NCI-H82 (cell line): ENCODE measurements around the gene ISL2.

Experiments
- DNase-seq: peaks from one replicate; lab custom pipeline; 2025; lab: John Stamatoyannopoulos, UW

The ISL2 gene

DNA sequence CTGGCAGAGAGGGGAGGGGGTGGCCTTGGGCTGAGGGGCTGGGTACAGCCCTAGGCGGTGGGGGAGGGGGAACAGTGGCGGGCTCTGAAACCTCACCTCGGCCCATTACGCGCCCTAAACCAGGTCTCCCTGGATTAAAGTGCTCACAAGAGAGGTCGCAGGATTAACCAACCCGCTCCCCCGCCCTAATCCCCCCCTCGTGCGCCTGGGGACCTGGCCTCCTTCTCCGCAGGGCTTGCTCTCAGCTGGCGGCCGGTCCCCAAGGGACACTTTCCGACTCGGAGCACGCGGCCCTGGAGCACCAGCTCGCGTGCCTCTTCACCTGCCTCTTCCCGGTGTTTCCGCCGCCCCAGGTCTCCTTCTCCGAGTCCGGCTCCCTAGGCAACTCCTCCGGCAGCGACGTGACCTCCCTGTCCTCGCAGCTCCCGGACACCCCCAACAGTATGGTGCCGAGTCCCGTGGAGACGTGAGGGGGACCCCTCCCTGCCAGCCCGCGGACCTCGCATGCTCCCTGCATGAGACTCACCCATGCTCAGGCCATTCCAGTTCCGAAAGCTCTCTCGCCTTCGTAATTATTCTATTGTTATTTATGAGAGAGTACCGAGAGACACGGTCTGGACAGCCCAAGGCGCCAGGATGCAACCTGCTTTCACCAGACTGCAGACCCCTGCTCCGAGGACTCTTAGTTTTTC, 4.9 kb downstream of the ISL2 start:
- peak; percentile 100 for DNase-seq

DNA sequence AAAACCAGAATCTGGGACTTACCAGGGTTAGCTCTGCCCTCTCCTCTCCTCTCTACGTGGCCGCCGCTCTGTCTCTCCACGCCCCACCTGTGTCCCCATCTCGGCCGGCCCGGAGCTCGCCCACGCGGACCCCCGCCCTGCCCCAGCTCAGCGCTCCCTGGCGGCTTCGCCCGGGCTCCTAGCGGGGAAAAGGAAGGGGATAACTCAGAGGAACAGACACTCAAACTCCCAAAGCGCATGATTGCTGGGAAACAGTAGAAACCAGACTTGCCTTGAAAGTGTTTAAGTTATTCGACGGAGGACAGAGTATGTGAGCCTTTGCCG, 5.4 kb downstream of the ISL2 start:
- no peak for DNase-seq

DNA sequence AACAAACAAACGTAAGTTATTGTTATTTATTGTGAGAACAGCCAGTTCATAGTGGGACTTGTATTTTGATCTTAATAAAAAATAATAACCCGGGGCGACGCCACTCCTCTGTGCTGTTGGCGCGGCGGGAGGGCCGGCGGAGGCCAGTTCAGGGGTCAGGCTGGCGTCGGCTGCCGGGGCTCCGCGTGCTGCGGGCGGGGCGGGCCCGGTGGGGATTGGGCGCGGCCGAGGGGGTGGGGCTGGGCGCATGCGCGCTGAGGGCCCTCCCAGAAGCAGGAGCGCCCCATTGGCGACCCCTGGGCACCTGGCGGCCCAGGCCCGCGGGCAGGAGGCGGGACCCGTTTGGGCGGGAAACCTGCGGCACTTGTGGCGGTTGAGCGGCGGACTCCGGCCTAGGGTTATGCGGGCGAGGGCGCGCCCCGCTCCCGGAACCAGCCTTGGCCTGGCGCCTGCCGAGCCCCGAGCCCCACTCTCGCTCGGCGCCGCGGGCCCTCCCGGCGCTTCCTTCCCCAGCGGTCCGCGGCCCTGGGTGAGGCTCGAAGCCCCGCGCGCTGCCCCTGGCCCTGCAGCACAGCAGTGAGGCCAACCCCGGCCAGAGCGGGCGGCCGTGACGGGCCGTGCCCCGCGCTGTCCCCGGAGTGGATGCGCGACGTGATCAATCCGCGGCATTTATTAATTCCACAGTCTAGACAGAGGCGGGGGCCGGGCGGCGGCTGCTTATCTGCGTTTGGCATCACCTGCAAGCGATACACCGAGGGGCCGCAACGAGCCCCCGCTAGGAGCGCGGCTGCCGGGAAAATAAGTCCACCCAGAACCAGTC, 6.0 kb downstream of the ISL2 start:
- no peak for DNase-seq

DNA sequence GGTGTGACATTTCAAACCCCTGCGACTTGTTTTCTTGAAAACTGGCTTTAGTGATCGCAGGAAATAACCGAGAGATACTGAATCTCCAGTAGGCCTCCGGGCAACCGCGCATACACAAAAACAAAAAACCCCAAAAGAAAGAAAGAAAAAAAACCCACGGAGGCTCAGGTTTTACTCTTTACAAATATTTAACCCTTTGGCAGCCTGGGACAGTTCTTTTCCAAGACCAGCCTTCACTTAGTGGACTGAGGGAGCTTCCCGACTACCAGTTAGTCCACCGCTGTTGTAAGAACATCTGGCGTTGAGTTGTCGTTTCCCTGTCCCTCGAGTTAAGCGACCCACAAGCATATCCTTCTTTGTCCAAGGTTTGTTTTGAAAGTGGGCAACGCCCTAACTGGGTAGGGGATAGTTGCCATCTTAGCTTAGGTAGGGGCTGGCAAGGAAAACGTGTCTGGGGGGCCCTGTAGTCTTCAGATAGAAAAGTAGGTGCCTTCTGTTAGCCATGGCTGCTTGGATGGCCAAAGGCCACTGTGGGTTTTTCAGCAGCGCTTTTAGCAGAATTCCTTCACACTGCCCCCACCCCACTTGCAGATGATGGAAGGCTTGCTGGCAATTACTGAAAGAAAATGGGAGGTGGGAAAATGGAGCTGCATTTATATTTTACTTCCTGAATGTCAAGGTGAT, 6.9 kb downstream of the ISL2 start:
- no peak for DNase-seq

DNA sequence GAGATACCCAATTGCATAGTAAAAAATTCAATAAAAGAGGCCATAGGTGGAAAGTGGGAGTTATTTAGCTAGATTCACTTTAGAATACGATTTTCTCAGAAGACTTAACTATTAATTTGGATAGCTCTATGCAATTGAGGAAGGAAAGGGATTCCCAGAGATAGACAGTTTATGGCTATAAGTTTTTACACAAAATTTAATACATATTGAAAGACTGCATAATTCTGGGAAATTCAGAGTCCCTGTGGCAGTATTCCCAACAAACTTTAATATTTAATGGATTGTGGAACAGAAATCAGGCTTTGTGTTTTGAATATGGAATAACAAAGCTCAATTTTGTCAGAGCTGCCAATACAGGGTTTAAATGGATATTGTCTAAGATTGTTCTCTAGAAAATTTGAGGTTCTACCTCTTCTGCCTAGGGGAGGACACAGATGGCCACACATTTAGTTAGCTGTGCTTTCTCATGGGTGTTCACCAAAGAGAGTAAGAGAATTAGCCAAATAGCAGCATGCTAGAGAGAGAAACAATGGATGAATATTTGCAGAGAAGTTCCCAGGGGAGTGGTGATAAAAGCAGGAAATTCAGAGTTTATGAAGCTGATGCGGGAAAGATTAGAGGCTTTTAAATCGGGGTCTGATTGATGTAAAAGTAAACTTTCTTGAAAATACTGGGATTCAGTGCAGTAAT, 8.5 kb downstream of the ISL2 start:
- DNase-seq, result no peak

DNA sequence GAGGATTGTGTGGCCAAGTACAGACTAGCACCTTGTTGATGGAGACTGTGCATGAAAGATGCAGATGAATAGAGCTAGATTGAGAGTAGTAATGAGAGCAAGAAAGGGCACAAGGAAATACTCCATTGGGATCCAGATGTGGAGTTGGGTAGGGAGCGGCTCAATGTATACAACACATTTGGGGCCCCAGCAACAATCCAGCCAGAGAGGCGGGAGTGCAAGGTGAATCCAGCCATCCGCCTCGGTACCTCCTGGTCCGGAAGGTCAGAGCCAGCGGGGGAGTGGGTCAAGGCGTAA, 9.0 kb downstream of the ISL2 start:
- DNase-seq, result no peak

DNA sequence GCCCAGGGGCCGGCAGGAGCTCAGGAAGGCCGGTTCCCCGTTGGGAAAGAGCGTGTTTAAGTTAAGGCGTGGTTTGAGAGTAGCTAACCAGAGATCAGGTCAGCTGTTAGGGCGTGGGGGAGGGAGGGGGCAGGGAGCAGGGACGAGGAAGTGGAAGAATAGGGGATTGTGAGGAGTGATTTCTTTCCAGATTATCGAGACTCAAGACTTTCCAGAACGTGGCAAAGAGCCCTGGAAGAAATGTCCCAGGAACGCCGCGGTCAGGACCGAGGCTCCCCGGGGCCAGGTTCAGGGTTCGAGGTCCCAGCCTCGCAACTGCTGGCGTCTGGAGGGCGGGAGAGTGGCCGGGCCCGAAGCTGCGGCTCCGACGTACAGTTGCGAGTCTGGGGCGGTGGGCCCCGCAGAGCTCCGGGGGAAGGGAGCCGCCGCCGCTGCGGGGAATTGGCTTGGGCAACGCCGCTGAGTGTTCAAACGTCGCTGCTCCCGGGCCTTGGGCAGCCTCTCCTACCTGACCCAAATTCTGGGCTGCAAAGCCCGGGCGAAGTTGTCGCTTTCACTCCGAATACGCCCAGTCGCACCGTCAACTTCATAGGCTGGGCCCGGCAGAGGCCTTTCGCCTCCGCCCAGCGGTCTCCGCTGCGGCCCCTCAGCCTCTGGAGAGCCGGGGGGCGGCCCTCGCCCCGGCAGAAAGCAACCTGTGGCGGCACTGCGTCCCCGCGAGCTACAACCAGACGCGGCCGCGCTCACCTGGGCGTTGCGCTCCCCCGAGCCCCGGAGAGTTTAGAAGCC, 9.5 kb downstream of the ISL2 start:
- no peak for DNase-seq

DNA sequence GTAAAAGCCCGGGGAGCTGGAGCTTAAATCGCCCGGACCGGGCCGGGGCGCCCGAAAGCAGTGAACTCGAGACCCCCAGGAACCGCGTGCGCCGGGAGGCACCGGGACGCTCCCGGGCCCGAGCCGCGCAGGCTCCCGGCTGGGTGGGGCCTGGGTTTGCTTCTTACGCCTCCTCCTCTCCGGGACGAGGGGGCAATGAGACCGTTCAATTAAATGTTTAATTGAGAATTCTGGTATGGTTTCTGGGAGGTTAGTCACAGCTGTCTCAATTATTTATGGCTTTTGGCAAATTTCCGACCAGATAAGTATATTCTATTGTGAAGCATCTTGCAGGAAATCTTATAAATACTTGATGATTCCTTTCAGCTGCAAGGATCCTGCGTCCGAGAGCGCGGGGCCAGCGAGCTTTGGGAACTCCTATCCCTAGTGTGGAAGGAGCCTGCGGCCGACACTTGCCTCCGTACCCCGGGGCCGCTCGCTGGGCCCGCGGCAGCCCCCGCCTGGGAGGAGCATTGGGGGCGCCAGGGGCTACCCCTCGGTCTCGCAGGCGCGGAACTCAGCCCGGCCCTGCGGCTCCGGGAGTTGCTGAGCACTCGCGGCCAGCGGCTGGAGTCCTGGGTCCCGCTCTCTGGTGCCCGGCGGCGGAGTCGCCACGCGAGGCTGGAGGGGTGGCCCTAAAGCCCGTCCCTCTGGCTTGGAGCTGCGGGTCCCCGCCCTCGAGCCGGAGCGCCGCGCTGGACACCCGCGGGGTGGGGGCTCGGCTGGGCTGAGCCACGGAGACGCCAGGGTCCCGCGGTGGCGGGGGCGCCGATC, 10.3 kb downstream of the ISL2 start:
- no peak for DNase-seq

DNA sequence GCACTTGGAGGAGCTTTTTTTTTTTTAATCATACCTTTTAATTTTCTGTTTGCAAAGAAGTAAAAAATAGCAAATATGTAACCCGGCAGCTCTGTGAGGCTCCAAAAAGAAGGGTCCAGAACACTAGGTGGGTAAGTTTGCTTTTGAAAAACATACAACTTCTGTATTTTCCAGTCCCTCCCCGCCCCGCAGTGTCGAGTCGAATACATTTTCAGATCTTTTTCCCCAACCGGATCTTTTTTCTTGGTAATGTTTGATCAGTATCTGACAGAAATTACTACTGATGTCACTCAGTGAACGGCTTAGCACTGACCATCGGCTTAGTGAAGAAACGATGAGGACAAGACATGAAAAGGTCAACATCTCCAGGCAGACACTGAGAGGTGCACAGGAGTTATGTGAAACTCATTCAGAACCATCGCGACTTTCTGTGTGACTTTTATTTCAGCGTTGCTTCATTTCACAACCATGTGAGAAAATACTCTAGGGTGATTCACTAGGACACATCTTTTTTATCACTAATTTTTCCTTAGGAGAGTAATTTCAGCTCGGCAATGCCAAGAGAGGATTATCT, 11.0 kb downstream of the ISL2 start:
- DNase-seq, result no peak

DNA sequence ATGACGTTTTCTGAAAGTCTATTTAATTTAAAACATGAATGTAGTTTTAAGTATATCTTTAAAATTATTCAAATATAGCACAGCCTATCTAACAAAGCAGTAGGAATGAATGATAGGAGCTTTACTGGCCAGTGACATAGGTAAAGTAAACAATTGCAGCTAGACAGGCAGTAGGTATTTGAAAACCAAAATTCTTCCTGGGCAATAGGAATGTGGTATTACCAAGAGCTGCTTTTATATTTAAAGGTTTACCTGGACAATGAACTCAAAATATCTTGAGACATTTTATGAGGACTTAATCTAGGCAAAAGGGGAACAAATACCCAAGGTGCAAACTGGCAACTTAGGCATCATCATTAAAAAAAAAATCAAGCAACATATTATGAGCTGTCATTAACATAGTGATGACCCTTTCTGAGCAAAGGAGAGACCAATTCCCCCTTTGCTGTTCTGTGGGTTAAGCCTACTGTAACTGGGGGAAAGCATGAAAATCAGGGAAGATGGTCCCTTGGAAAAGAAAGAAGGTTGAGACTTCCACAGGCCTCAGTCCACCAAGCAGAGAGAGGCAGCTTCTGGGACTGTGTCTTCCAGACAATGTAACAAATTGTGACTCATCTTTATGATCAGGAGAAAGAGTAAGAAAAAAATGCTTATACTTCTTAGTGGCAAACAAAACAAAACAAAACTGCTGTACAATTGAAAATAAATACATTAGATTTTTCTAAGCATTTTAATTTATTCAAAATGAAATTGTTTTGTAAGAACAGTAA, 12.9 kb downstream of the ISL2 start:
- no peak for DNase-seq

DNA sequence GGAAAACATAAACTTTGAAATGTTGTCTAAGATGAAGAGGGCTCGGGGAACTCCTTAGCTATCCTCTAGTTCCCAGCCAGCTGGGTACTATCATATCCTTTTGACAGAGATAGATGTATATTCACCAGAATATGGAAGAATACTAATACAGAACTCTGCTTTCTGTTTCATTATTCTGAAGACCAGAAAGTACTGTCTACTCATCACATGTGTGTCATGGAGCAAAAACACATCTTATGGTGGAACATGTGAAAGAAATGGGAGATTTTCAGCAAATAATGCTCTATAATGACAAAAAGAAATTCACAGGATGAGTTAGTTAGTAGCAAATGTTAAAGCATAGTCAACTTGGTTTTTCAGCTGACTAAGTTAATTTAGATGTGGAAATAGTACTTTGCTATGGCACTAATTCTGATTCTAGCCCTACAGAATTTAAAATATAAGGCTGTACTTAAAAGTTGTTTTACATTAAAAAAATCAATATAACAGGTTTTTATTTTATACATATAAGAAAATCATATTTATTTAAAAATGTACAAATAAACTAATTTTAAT, 16.5 kb downstream of the ISL2 start:
- DNase-seq, result no peak

DNA sequence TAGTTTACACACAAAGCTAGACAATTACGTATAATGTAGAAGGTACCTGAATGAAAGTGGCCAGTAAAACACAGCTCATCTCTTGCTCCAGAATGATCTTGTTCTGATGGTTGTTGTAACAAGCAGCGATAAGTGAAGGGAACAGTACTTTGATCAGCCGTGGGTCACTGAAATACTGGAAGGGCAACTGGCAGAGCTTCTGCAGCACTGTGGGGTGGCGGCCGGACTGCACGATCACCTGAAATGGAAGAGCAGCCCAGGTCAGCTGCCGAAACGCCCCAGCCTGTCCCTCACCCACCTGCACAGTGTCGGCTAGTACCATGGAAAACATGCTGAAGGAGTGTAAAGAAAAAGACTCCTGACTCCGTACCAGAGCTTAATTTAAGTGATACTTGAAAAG, 17.3 kb downstream of the ISL2 start:
- DNase-seq, result no peak

DNA sequence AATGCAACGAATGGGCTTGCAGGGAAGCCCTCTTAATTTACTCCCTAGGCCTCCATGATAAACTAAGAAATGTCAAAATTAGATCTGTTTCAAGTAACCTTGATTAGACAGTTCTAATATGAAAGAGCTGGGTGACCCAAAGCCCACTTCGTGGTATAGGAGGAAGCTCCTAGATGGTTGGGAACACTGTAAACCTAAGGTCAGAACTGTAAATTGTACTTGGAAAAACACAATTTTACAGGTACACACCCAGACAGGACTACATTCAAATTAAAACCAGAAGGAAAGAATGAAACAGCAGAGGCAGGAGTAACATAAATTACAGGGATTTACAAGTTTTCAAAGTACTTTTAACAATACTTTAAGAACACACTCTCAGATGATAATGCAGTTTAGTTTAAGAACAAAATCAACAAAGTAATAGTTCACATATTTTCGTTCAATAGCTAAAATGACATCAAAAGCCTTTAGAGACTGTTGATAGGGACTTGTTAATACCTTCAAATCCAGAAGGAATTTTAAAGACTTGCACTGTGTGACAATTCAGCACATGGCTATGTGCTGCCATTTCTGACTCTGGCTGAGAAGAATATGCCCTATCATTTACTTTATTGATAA, 18.4 kb downstream of the ISL2 start:
- no peak for DNase-seq

DNA sequence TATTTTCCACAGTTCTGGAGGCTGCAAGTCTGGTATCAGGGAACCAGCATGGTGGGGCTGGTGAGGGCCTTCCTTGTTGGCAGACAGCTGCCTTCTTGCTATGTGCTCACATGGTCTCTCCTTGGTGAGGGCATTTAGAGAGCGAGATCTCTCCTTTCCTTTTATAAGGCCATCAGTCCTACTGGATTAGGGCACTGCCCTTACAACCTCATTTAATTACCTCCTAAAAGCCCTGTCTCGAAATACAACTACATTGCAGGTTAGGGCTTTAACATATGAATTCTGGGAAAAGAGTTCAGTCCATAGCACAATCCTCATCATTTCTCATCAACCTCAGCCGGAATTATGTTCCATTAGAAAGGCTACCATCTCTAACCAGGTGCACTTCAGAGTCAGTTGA, 21.9 kb downstream of the ISL2 start:
- DNase-seq, result no peak

DNA sequence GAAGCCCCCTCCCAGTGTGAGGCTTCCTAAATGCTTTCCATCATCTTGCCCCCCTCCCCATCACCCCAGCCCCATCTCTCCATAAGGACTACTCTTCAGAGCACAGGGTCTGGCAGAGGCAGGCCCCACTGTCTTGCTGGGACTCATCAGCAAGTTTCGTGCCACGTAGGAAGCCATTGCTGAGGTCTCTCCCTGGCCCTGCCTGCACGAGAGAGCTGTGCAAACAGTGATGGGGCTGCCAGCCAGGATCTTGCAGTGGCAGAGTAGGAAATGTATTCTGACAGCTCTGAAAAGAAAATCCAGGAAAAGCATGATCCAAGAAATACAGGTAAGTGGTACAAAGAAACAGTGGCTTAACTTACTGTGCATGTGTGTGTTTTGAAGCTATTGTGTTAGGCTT, 22.6 kb downstream of the ISL2 start:
- DNase-seq, result no peak

DNA sequence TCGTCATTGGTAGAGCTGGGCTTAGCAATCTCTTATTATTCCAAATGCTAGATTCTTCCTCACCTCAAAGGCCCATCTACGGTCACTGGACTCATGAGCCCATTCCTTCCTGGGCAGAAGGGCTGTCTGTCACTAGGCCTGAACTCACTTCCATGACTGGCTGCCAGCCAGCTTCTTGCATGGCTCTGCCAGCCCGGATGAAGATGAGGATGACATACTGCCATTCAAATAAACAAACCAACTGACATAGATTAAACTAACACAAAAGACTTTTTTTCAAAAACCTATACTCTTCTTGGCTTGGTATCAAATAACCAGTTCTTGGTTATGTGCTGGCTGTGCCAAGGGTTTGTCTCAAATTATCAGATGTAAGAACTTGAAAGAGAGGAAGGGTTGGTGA, 23.8 kb downstream of the ISL2 start:
- DNase-seq, result no peak

DNA sequence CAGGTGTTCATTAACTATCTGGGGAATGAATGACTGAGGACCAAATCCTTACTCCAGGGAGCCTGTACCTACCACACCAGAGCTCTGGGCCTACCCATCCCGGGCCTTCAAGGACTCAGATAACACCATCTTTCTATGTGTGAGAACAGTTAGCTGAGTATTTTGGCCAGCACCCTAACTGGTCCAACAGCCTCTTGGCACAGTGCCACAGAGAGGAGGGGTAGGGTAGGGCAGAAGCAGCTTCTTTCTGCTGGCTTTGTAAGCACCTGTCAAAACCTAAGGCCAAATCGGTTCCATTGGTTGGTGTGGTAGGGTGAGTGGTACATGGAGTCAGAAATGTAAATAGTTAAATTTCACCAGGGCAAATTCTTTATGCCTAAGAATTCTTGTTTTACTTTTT, 26.7 kb downstream of the ISL2 start:
- no peak for DNase-seq

DNA sequence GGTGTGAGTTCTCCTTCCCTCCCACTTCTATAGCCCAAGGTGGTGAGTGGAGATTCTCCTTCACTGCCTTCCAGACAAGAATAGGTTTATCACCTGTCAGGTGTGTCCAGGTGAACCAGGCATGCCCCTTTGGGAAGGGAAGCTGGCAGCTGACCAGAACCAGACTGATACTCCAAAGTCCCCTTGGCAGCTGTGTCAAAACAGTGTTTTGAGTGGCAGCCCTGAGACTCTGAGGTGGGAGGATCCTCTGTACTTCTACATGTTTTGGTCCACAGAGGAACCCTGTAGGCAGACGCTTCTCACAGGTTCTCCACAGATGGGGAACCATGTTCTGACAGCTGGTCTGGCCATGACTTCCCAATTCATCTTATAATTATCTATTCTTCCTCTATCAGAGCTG, 30.1 kb downstream of the ISL2 start:
- no peak for DNase-seq

DNA sequence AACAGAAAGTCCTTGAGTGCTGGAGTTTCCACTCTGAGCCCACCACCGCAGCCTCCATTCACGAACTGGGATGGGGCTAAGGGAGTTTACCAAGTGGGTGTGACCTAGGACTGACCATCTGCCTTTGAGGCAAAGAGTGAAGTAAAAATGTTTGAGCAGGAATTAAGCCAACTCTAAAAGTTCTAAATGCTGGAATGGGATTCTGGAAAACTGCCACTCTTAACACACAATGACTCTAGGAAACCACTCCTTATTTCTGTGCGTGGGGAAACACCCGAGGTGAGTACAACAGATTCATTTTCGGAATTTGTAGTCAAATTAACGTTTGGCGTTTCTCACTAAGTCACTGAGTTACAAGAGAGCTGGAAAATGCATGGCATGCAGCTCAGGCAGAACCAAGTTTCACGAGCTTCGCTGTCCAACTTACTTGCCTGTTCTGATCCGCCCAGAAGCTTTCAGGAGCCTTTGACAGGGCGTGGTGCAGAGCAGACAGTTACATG, 31.6 kb downstream of the ISL2 start:
- no peak for DNase-seq
